SK-N-SH treated with all-trans-retinoic acid at 6 μM for 48 hours (cell line): Measurements from ENCODE around the gene PSEN1.

Source experiments
- BACH2 ChIP-seq: fragments of 250-450 bp; sonication (Bioruptor Pico); IDR thresholded peaks from 2 replicates; pipeline ENCODE4 v1.9.0; 2021; ENCODE audit warnings: mild to moderate bottlenecking, borderline replicate concordance
- CREB5 ChIP-seq: fragments of 250-450 bp; sonication (Bioruptor Pico); IDR thresholded peaks from 2 replicates; pipeline ENCODE4 v1.5.1; 2020; ENCODE audit warnings: low read depth, mild to moderate bottlenecking, moderate library complexity
- ESRRG ChIP-seq: fragments of 250-450 bp; sonication (Bioruptor Pico); IDR thresholded peaks from 2 replicates; pipeline ENCODE4 v1.6.1; 2021; ENCODE audit warnings: mild to moderate bottlenecking
- GLIS3 ChIP-seq: fragments of 250-450 bp; sonication (Bioruptor Pico); IDR thresholded peaks from 2 replicates; pipeline ENCODE4 v1.5.0; 2020; ENCODE audit warnings: mild to moderate bottlenecking, moderate library complexity
- OSR1 ChIP-seq: fragments of 250-450 bp; sonication (Bioruptor Pico); IDR thresholded peaks from 2 replicates; pipeline ENCODE4 v1.8.0; 2022; ENCODE audit warnings: moderate library complexity, mild to moderate bottlenecking, inconsistent platforms
- PATZ1 ChIP-seq: fragments of 250-450 bp; sonication (Bioruptor Pico); IDR thresholded peaks from 2 replicates; pipeline ENCODE4 v1.8.0; 2020; ENCODE audit warnings: mild to moderate bottlenecking, moderate library complexity, borderline replicate concordance
- POU6F1 ChIP-seq: fragments of 250-450 bp; sonication (Bioruptor Pico); IDR thresholded peaks from 2 replicates; pipeline ENCODE4 v1.8.0; 2021; ENCODE audit warnings: low read depth, mild to moderate bottlenecking, moderate library complexity, borderline replicate concordance
- PPARA ChIP-seq: fragments of 250-450 bp; sonication (Bioruptor Pico); IDR thresholded peaks from 2 replicates; pipeline ENCODE4 v1.5.0; 2020; ENCODE audit warnings: mild to moderate bottlenecking, borderline replicate concordance
- RARB ChIP-seq: fragments of 250-450 bp; sonication (Bioruptor Pico); IDR thresholded peaks from 2 replicates; pipeline ENCODE4 v1.8.0; 2021; ENCODE audit warnings: mild to moderate bottlenecking, moderate library complexity
- SNAI2 ChIP-seq: fragments of 250-450 bp; sonication (Bioruptor Pico); IDR thresholded peaks from 2 replicates; pipeline ENCODE4 v1.5.0; 2020; ENCODE audit warnings: mild to moderate bottlenecking, moderate library complexity
- TCF4 ChIP-seq: fragments of 250-450 bp; sonication (Bioruptor Pico); IDR thresholded peaks from 2 replicates; pipeline ENCODE4 v1.8.0; 2021; ENCODE audit warnings: mild to moderate bottlenecking, moderate library complexity, borderline replicate concordance
- ZFP30 ChIP-seq: fragments of 450-650 bp; formaldehyde crosslinking; IDR thresholded peaks from 2 replicates; pipeline ENCODE4 v1.5.0; 2022; ENCODE audit warnings: mild to moderate bottlenecking, moderate library complexity
- ZNF70 ChIP-seq: fragments of 450-650 bp; formaldehyde crosslinking; IDR thresholded peaks from 2 replicates; pipeline ENCODE4 v1.5.0; 2020; ENCODE audit warnings: mild to moderate bottlenecking, moderate library complexity

GRCh38 chr14:73254247-73255004 lies 118.1 kb downstream of the PSEN1 start:
- TF ChIP-seq BACH2 (CRISPR knock-in tag) (no peak), PATZ1 (CRISPR knock-in tag) (no peak), POU6F1 (CRISPR knock-in tag) (no peak), TCF4 (CRISPR knock-in tag) (no peak), OSR1 (CRISPR knock-in tag) (no peak), ZNF70 (CRISPR knock-in tag) (no peak), RARB (CRISPR knock-in tag) (no peak), SNAI2 (CRISPR knock-in tag) (no peak), CREB5 (no peak), PPARA (CRISPR knock-in tag) (no peak), ZFP30 (CRISPR knock-in tag) (no peak), ESRRG (no peak), GLIS3 (CRISPR knock-in tag) (no peak)
